Measurements from ENCODE around the gene ROS1.

ROS1 gene

DNA sequence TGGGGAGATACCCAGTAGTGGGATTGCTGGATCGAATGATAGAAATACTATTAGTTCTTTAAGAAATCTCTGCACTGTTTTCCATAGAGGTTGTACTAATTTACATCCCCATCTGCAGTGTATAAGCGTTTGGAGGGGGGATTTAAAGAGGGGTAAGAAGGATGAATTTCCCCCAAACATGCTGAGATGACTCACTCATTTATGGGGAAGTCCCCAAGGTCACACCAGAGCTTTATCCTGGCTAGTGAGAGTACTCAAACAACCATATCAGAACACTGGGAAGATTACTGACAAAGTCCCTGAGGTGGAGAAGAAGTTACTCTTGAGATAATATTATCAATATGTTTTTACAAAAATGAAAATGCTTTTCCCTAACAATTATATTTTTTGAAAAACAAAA lies 44.0 kb downstream of the ROS1 start:
- TF ChIP-seq, protein P1, sequence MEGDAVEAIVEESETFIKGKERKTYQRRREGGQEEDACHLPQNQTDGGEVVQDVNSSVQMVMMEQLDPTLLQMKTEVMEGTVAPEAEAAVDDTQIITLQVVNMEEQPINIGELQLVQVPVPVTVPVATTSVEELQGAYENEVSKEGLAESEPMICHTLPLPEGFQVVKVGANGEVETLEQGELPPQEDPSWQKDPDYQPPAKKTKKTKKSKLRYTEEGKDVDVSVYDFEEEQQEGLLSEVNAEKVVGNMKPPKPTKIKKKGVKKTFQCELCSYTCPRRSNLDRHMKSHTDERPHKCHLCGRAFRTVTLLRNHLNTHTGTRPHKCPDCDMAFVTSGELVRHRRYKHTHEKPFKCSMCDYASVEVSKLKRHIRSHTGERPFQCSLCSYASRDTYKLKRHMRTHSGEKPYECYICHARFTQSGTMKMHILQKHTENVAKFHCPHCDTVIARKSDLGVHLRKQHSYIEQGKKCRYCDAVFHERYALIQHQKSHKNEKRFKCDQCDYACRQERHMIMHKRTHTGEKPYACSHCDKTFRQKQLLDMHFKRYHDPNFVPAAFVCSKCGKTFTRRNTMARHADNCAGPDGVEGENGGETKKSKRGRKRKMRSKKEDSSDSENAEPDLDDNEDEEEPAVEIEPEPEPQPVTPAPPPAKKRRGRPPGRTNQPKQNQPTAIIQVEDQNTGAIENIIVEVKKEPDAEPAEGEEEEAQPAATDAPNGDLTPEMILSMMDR (IDR thresholded peaks at IDR 0.05; ENCODE audit: low read length) = no peak
- no peak for TF ChIP-seq EZH2 (IDR thresholded peaks at IDR 0.05; ENCODE audit: borderline replicate concordance, low read length)
- H3K4me3 ChIP-seq (ENCODE audit: low read depth, low read length, poor library complexity, severe bottlenecking) = no peak overlapping the region
- no peaks in the 10 kb centered on the region for H3K9me3 ChIP-seq (ENCODE audit: low read length)
- H3K9ac ChIP-seq (ENCODE audit: low read length) = no peak overlapping the region
- H3K79me2 ChIP-seq (ENCODE audit: insufficient read depth, low read length) = no peaks in the 10 kb centered on the region
- no peaks in the 10 kb centered on the region for H3F3A ChIP-seq (ENCODE audit: insufficient read depth, low read length)
- H3K9me2 ChIP-seq (ENCODE audit: low read depth, low read length) = no peaks in the 10 kb centered on the region
- no peaks in the 10 kb centered on the region for H3K27me3 ChIP-seq (ENCODE audit: insufficient read depth, low read length)
- H2AFZ ChIP-seq (ENCODE audit: low read length) = no peak overlapping the region
- no peak overlapping the region for H3K27ac ChIP-seq (ENCODE audit: low read depth, low read length, poor library complexity, severe bottlenecking)
- H3K4me2 ChIP-seq (ENCODE audit: low read length) = no peak overlapping the region
- H4K20me1 ChIP-seq (ENCODE audit: insufficient read depth, low read length) = no peaks in the 10 kb centered on the region
- H3K4me1 ChIP-seq (ENCODE audit: insufficient read depth, low read length, severe bottlenecking) = no peaks in the 10 kb centered on the region
- H3K36me3 ChIP-seq (ENCODE audit: insufficient read depth, low read length) = no peaks in the 10 kb centered on the region

- Histone ChIP-seq H3K27me3 (ENCODE audit: insufficient read depth, low read length) (no peaks in the 10 kb centered on the region), H3K4me3 (ENCODE audit: low read depth, low read length, poor library complexity, severe bottlenecking) (no peak overlapping the region), H3K9me3 (ENCODE audit: low read length) (no peaks in the 10 kb centered on the region), H2AFZ (ENCODE audit: low read length) (no peak overlapping the region), H3K9ac (ENCODE audit: low read length) (no peak overlapping the region), H3K36me3 (ENCODE audit: insufficient read depth, low read length) (no peaks in the 10 kb centered on the region), H4K20me1 (ENCODE audit: insufficient read depth, low read length) (no peaks in the 10 kb centered on the region), H3F3A (ENCODE audit: insufficient read depth, low read length) (no peaks in the 10 kb centered on the region), H3K27ac (ENCODE audit: low read depth, low read length, poor library complexity, severe bottlenecking) (no peak overlapping the region), H3K4me1 (ENCODE audit: insufficient read depth, low read length, severe bottlenecking) (no peaks in the 10 kb centered on the region), H3K9me2 (ENCODE audit: low read depth, low read length) (no peaks in the 10 kb centered on the region), H3K4me2 (ENCODE audit: low read length) (no peak overlapping the region), H3K79me2 (ENCODE audit: insufficient read depth, low read length) (no peaks in the 10 kb centered on the region)
- TF ChIP-seq, protein P1 (IDR thresholded peaks at IDR 0.05; ENCODE audit: low read length) = no peak
- TF ChIP-seq EZH2 (IDR thresholded peaks at IDR 0.05; ENCODE audit: borderline replicate concordance, low read length) = no peak
Measured at GRCh38 chr6:117380298-117380697, 45.4 kb downstream of the ROS1 start.

DNA sequence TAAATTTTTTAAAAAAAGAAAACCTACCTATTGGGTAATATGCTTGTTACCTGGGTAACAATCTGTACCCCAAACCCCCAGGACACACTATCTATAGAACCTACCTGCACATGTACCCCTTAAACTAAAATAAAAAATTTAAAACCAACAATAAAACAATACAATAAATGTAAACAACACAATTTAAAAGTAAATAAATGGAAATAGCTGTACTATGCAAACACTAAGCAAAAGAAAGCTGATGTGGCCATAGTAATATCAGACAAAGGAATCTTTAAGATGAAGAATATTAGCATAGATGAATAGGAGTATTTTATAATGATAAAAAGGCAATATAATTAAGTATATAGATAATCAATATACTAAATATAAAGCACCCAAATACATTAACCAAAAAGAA lies 50.3 kb downstream of the ROS1 start:
- TF ChIP-seq EZH2 (IDR thresholded peaks at IDR 0.05; ENCODE audit: borderline replicate concordance, low read length) = no peak
- TF ChIP-seq, protein P1 (IDR thresholded peaks at IDR 0.05; ENCODE audit: low read length) = no peak
- Histone ChIP-seq H3K9ac (ENCODE audit: low read length) (no peak overlapping the region), H3K79me2 (ENCODE audit: insufficient read depth, low read length) (no peaks in the 10 kb centered on the region), H3K36me3 (ENCODE audit: insufficient read depth, low read length) (no peaks in the 10 kb centered on the region), H2AFZ (ENCODE audit: low read length) (no peak overlapping the region), H3K4me3 (ENCODE audit: low read depth, low read length, poor library complexity, severe bottlenecking) (no peak overlapping the region), H3F3A (ENCODE audit: insufficient read depth, low read length) (no peaks in the 10 kb centered on the region), H3K4me1 (ENCODE audit: insufficient read depth, low read length, severe bottlenecking) (no peaks in the 10 kb centered on the region), H3K9me2 (ENCODE audit: low read depth, low read length) (no peaks in the 10 kb centered on the region), H3K4me2 (ENCODE audit: low read length) (no peak overlapping the region), H4K20me1 (ENCODE audit: insufficient read depth, low read length) (no peaks in the 10 kb centered on the region), H3K9me3 (ENCODE audit: low read length) (no peaks in the 10 kb centered on the region), H3K27me3 (ENCODE audit: insufficient read depth, low read length) (no peaks in the 10 kb centered on the region), H3K27ac (ENCODE audit: low read depth, low read length, poor library complexity, severe bottlenecking) (no peak overlapping the region)

All from OCI-LY1 (cell line).